Tibial artery (tissue), 4 donors: ENCODE data around the gene CHD2.

Experiments
- DNase-seq, 2 donors: peaks; one replicate each; pipeline ENCODE4 v3.0.0-alpha.2; 2019
- H3K27ac ChIP-seq, 2 donors: fragments of 200-600 bp; sonication (generic) in 1 of 2; 1 replicate in 1 of 2; 2 replicates in 1 of 2; pipeline ENCODE4 v1.5.1; 2018 to 2019; ENCODE audit warnings: mild to moderate bottlenecking in 1 of 2
- H3K27me3 ChIP-seq, 2 donors: fragments of 200-600 bp; sonication (generic) in 1 of 2; one replicate each; pipeline versions ENCODE4 v1.5.1 to v1.6.0; 2016 to 2019
- H3K36me3 ChIP-seq, 3 donors: fragments of 200-600 bp; sonication (generic) in 2 of 3; one replicate each; pipeline ENCODE4 v1.5.1; 2016 to 2019; ENCODE audit warnings: mild to moderate bottlenecking in 2 of 3
- H3K4me1 ChIP-seq, 4 donors: fragments of 200-600 bp; sonication (generic) in 2 of 4; 1 replicate in 3 of 4; 2 replicates in 1 of 4; pipeline ENCODE4 v1.5.1; 2016 to 2019
- H3K4me3 ChIP-seq, 2 donors: fragments of 200-600 bp; sonication (generic) in 1 of 2; 1 replicate in 1 of 2; 2 replicates in 1 of 2; pipeline ENCODE4 v1.5.1; 2018 to 2019; ENCODE audit warnings: mild to moderate bottlenecking in 2 of 2
- H3K9me3 ChIP-seq, 3 donors: fragments of 200-600 bp; sonication (generic) in 1 of 3; one replicate each; pipeline ENCODE4 v1.5.1; 2016 to 2019
- intact Hi-C: fragments of 100-400 bp; cut with DNase I; formaldehyde crosslinking; loops from one replicate; pipeline ENCODE4 v1.15.0; 2023; ENCODE audit warnings: low total_unique reads
- TF ChIP-seq, protein P1 (sequence below), 2 experiments: fragments of 200-600 bp in 1 of 2; fragments of 450-650 bp in 1 of 2; IDR thresholded peaks; one replicate each; pipeline ENCODE4 v1.5.1; 2017 to 2019; ENCODE audit warnings: antibody characterized with exemption in 2 of 2, mild to moderate bottlenecking in 1 of 2, moderate library complexity in 1 of 2

CHD2 gene

DNA sequence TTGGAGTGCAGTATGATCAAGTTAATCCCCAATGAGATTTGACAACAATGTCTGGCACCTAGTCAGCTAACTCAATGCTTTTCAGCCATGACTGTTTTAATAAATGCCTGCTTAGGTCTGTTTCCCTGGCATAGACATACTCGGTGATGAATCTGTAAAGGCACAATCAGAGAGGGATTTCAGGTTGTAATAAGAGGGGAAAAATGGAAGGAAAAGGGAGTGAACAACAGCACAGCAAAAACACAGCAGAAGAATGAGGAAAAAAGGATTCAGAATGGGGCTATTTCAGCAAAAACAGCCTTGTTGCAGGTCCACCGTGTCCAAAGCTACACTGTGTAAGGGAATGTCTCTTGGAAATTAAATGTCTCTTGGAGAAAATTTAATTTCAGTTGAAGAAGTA lies 19.3 kb upstream of the CHD2 start:
- Histone ChIP-seq H3K4me1 (peaks cover 0 to 18% (median 7%) of the 10 kb centered on the region in 4 donors), H3K4me3 (peak overlapping the region in 1 of 2 donors; percentile 43), H3K9me3 (no peaks in the 10 kb centered on the region), H3K36me3 (peaks cover under 1 to 6% (median 4%) of the 10 kb centered on the region in 3 donors), H3K27ac (peak overlapping the region; percentile 89 to 92), H3K27me3 (no peaks in the 10 kb centered on the region)
- intact Hi-C loops: no loop called here
- no peak for DNase-seq
- TF ChIP-seq, protein P1, sequence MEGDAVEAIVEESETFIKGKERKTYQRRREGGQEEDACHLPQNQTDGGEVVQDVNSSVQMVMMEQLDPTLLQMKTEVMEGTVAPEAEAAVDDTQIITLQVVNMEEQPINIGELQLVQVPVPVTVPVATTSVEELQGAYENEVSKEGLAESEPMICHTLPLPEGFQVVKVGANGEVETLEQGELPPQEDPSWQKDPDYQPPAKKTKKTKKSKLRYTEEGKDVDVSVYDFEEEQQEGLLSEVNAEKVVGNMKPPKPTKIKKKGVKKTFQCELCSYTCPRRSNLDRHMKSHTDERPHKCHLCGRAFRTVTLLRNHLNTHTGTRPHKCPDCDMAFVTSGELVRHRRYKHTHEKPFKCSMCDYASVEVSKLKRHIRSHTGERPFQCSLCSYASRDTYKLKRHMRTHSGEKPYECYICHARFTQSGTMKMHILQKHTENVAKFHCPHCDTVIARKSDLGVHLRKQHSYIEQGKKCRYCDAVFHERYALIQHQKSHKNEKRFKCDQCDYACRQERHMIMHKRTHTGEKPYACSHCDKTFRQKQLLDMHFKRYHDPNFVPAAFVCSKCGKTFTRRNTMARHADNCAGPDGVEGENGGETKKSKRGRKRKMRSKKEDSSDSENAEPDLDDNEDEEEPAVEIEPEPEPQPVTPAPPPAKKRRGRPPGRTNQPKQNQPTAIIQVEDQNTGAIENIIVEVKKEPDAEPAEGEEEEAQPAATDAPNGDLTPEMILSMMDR (IDR thresholded peaks at IDR 0.05): no peak

DNA sequence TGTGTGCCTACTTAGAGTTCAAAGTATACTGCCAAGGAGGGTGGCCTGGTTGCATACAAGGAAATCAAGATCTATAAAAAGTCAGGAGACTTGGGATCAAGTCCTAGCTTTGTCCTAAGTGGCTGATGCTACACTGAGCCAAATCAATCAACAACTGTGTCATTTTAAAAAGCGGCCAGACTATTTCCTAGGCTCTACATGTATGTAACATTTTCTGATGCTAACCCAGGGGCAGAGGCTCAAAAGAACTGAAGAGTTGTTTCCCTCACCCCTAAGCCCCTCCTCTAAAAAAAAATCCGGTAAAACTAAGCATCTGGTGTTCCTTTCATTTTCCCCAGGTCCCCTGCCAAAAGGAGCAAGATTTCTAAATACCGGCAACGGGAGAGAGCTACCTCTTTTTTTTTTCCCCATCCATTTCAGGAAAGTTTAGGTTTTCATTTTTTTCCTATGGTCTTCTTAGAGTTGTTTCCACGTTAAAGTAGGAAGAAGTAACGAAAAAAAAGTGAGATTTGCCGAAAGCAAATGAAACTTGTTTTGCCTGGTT lies 18.8 kb upstream of the CHD2 start:
- intact Hi-C loops: no loop called here
- TF ChIP-seq, protein P1 (IDR thresholded peaks at IDR 0.05): no peak
- peaks cover 0 to 23% (median 7%) of the 10 kb centered on the region in 4 donors for H3K4me1 ChIP-seq
- DNase-seq: no peak
- H3K27ac ChIP-seq: peak overlapping the region; percentile 89 to 92
- H3K4me3 ChIP-seq: peak overlapping the region; percentile 43 to 50
- no peaks in the 10 kb centered on the region for H3K9me3 ChIP-seq
- H3K36me3 ChIP-seq: peaks cover 6 to 8% (median 6%) of the 10 kb centered on the region in 3 donors
- H3K27me3 ChIP-seq: no peaks in the 10 kb centered on the region

DNA sequence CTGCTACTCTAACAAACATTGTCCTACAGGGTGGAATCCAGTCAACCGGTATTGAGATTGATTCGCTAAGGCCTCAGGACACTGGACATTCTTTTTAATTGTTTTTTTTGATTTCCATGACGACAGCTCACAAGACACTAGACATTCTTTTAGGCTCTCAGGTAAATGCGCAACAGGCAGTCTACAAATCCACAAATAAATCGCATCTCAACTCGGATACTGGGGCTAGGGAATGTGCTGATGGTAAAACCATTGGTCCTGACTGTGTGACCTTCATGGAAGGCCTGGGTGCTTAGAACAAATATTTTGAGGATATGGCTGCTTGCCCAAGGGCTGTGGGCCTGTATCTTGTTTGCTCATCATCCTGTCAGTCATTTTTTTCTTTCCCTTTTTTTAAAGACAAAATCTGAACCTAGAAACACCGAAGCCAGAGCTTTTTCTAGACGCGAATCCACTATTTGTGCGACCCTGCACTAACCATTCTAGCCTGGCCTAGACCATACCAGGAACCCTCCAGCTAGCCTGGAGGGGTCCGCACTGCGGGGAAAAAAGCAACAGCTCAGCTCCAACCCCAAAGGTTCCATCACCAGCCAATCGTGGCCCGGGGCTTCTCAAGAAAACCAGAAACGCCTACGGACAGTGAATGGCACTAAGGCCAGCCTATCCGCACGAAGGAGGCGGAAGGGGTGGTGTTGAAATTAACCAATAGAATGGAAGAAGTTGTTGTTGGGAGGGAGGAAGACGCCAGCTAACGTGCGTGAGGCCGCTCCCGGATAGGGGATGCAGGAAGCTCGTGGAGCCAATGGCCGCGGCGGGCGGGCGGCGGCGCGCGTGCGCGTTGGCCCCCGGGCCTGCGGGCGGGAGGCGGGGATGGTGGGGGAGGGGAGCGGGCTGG lies 18.1 kb upstream of the CHD2 start:
- TF ChIP-seq, protein P1 (IDR thresholded peaks at IDR 0.05): peak in 1 of 2 experiments; percentile 8
- peaks cover 10 to 16% (median 14%) of the 10 kb centered on the region in 3 donors for H3K36me3 ChIP-seq
- intact Hi-C loops: loop anchor here (1.0 kb wide), 1 partner anchor 50 kb away; no protein-coding TSS in a partner anchor
- H3K9me3 ChIP-seq: no peaks in the 10 kb centered on the region
- H3K4me1 ChIP-seq: peaks cover 0 to 31% (median 7%) of the 10 kb centered on the region in 4 donors
- H3K27me3 ChIP-seq: no peaks in the 10 kb centered on the region
- peak overlapping the region; percentile 89 to 100 for H3K27ac ChIP-seq
- H3K4me3 ChIP-seq: peak overlapping the region; percentile 69 to 100
- peak; percentile 99 to 100 for DNase-seq

DNA sequence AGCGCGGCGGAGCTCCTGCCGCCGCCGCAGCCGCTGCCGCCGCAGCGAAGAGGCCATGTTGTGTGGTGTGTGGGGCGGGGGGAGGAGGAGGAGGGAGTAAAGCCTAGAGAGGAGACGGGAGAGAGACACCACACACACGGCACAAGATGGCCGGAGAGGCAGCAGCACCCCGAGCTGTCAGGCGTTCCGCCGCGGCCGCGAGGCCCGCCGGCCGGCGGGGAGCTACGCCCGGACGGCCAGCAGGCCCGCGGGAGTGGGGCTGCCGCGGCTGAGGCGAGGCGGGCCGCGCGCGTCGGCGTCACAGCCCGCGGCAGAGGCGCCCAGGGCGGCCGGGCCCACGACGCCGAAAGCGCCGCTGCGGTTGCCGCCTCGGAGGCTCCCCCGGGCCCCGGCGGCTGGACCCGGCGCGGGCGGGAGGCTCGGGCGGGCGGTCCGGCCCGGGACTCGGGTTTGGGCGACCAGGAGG lies 17.4 kb upstream of the CHD2 start:
- Histone ChIP-seq H3K4me3 (peak overlapping the region; percentile 69 to 100), H3K27ac (peak overlapping the region; percentile 100), H3K36me3 (peaks cover 16 to 20% (median 19%) of the 10 kb centered on the region in 3 donors), H3K27me3 (no peaks in the 10 kb centered on the region), H3K4me1 (peaks cover 0 to 38% (median 10%) of the 10 kb centered on the region in 4 donors), H3K9me3 (no peaks in the 10 kb centered on the region)
- no peak for DNase-seq
- intact Hi-C loops: loop anchor here (1.0 kb wide), 1 partner anchor 50 kb away; no protein-coding TSS in a partner anchor
- TF ChIP-seq, protein P1 (IDR thresholded peaks at IDR 0.05): no peak

DNA sequence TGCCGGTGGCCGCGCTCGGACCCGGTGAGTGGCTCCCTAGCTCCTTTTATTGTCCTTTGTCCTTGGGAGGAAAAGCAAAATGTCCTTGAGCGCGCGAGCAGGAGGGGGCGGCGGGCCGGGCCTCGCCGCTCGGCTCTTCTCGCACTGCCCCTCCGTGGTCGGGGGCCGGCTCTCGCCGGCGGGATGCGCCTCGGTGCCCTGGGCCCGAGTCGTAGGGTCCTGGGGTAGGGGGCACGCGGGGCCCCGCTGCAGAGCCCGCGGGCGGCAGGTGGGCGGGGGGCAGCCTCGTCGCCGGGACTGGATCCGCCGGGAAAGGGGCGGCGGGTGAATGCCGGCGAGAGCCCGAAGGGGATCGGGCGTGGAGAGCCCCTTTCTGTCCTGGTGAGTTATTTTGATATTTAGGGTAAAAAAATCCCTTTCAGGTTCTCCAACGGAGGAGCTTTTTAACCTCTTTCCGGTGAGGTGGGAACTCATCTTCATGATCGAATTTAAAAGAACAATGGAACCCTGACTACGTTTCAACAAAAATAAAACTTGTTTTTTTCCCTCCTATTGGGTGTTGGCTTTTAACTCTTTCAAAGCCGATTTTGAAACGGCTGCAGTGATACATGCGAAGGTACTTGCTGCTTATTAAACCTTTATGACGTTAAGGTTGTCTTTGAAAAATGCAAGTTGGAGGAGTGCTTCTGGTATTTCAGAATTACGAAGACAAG lies 16.8 kb upstream of the CHD2 start:
- peaks cover 20 to 25% (median 20%) of the 10 kb centered on the region in 3 donors for H3K36me3 ChIP-seq
- H3K9me3 ChIP-seq: no peaks in the 10 kb centered on the region
- DNase-seq: peak in 1 of 2 donors; percentile 68
- TF ChIP-seq, protein P1 (IDR thresholded peaks at IDR 0.05): no peak
- intact Hi-C loops: no loop called here
- peak overlapping the region; percentile 69 to 100 for H3K4me3 ChIP-seq
- H3K4me1 ChIP-seq: peaks cover 0 to 44% (median 15%) of the 10 kb centered on the region in 4 donors
- peak overlapping the region; percentile 100 for H3K27ac ChIP-seq
- H3K27me3 ChIP-seq: no peaks in the 10 kb centered on the region
